Stimulated activated CD4-positive, alpha-beta T cell treated with anti-CD3 and anti-CD28 coated beads, Interleukin-1b, Interleukin-23, amount 100 ng/mL, for 4 hours (primary cell): ENCODE results near the gene MRGPRX3.
"Not testable (repeated sequence)": the region's sequence is repeated elsewhere in the genome, so short reads cannot be mapped to it uniquely, and the experiment has no call there.

Experiments used
- DNase-seq, 2 donors: peaks; one replicate each; pipeline ENCODE4 v3.0.0-alpha.2; 2020; ENCODE audit warnings: low read depth in 2 of 2

The MRGPRX3 gene

GRCh38 chr11:18132341-18132740 is at the start of gene MRGPRX3:
TSS of gene MRGPRX3 (plus strand) at chr11:18132571. CDS start at chr11:18137203, 4,632 bp downstream.
- no peak for DNase-seq

- DNase-seq = no peak
Observed at GRCh38 chr11:18088366-18088765, 44.0 kb upstream of the MRGPRX3 start.

DNA sequence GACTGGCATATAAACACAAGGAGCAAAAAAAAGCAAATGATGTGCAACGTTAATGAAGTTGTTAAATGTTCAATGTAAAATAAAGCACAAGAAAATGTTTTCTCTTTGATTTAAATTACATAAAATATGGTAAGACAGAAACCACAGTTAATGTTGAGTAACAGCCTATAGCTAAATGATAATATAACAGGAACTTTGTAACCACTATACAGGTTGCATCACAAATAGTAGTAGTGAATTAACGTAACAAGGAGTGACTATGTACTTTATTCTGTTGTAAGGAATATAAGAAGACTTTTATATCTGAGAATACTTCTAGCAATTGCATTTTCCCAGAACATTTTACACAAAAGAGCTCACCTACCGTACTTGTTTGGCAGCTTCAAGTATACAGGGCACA is 43.4 kb upstream of the MRGPRX3 start:
- DNase-seq = no peak

- DNase-seq = no peak
Observed at GRCh38 chr11:18091731-18092130, 40.6 kb upstream of the MRGPRX3 start.

GRCh38 chr11:18093959-18094358 is 38.4 kb upstream of the MRGPRX3 start:
- DNase-seq = no peak

GRCh38 chr11:18100926-18101656 is 31.3 kb upstream of the MRGPRX3 start:
- DNase-seq = no peak

DNA sequence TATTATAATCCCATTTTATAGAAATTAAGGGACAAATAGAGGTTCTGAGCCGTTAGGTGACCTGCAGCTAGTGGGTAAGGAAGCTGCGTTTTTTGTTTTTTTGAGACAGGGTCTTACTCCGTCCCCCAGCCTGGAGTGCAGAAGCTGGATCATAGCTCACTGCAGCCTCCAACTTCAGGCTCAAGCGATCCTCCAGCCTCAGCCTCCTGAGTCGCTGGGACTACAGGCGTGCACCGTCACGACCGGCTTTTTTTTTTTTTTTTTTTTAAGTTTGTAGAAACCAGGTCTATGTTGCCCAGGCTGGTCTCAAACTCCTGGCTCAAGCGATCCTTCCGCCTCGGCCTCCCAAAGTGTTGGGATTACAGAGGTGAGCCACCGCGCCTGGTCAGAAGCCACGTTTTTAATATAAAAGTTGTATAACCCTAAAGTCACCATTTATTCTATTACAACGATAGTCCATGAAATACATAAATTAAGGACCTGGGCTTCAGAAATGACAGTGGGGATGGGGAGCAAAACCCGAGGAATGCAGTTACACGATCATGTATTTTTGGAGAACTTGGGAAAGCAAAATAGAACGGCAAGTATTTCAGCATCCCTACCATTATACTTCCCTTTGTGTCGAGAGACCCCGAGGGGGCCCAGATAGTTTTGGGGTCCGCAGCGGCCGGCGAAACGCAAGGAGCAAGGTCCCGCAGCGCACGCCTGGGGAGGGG is 27.1 kb upstream of the MRGPRX3 start:
- no peak for DNase-seq

GRCh38 chr11:18105802-18106574 is 26.4 kb upstream of the MRGPRX3 start, which contains the start of gene SAAL1:
TSS of gene SAAL1 (minus strand) at chr11:18106082. CDS start at chr11:18106041, 41 bp downstream.
- peak; percentile 89 to 91 for DNase-seq

GRCh38 chr11:18106688-18107087 is 25.7 kb upstream of the MRGPRX3 start:
- DNase-seq = no peak

GRCh38 chr11:18108254-18108653 is 24.1 kb upstream of the MRGPRX3 start:
- DNase-seq = no peak

DNA sequence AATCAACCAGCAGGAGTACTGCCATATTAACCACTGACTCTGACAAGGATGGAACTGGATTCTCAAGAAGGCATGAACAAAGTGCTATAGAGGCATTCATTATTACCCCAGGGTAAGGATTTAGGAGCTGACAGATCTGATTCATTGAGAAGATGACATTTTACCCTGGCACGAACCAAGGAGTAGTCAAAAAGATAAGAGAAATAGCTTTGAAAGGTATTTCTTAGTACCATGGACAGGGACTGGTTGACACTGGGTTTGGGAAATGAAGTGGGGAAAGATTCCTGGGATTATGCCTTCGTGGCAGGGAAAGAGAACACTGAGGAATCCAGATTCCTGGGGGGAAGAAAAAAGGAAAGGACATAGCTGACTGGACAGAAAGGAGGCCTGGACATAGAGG is 21.4 kb upstream of the MRGPRX3 start:
- no peak for DNase-seq

DNA sequence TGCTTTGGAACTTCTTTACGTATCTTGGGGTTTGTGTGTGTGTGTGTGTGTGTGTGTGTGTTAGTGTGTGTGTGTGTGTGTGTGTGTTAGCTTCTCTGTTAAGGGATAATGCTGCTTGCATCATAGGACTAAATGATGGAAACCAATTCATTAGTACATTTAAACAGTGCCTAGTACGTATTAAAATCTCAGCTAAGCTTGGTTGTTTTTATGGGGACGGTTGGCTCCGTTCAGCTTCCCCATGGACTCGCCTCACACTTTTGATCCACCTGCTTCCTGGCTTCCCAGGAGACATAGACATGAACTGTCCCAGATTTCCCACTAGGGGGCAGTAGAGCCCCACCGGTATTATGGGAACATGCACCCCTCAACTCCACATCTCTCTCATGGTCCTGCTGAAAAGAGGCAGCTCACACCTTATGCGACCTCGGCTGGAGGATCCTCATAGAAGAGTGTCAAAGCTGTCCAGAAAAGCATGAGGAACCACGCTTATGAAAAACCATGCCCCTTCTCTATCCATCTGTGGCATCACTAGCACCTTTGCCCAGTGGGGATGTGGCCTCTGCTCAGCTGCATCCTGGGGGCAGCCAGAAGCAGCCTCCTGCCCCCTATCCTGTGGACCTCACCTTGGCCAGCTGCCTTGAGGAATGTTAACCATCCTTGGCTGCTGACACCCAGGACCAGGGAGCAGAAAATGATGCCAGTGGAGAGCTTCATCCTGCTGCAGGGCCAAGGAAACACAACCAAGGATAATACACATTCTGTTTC is 16.8 kb upstream of the MRGPRX3 start:
- peak; percentile 25 to 47 for DNase-seq

- not testable (repeated sequence) for DNase-seq
Observed at GRCh38 chr11:18121331-18121828, 11.0 kb upstream of the MRGPRX3 start.

DNA sequence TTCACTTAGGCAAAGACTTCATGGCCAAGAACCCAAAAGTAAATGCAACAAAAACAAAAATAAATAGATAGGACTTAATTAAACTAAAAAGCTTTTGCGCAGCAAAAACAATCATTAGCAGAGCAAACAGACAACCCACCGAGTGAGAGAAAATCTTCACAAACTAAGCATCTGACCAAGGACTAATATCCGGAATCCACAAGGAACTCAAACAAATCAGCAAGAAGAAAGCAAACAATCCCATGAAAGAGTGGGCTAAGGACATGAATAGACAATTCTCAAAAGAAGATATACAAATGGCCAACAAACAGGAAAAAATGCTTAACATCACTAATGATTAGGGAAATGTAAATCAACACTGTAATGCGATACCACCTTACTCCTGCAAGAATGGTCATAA is 1.3 kb upstream of the MRGPRX3 start:
- not testable (repeated sequence) for DNase-seq

GRCh38 chr11:18135308-18135707 is 2.9 kb downstream of the MRGPRX3 start:
- no peak for DNase-seq

DNA sequence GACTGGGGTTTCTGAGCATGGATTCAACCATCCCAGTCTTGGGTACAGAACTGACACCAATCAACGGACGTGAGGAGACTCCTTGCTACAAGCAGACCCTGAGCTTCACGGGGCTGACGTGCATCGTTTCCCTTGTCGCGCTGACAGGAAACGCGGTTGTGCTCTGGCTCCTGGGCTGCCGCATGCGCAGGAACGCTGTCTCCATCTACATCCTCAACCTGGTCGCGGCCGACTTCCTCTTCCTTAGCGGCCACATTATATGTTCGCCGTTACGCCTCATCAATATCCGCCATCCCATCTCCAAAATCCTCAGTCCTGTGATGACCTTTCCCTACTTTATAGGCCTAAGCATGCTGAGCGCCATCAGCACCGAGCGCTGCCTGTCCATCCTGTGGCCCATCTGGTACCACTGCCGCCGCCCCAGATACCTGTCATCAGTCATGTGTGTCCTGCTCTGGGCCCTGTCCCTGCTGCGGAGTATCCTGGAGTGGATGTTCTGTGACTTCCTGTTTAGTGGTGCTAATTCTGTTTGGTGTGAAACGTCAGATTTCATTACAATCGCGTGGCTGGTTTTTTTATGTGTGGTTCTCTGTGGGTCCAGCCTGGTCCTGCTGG is 4.9 kb downstream of the MRGPRX3 start:
- no peak for DNase-seq

DNA sequence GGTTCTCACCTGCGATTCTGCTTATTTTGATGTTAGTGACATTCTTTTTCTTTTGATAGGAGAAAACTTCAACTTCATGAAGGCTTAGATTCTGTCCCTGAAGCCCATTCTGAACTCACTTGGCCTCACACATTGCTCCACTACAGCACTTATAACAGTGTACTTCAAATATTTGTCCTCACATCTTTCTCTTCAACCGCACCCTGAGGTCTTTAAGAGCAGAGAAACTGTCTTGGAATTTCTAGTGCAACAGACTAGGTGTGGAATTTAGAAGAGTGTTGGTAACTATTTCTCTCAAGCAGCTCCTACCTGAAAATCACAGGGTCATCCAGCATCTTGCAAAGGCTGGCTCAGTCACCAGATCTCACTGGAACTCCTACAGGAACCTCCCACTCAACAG is 7.8 kb downstream of the MRGPRX3 start:
- no peak for DNase-seq

DNA sequence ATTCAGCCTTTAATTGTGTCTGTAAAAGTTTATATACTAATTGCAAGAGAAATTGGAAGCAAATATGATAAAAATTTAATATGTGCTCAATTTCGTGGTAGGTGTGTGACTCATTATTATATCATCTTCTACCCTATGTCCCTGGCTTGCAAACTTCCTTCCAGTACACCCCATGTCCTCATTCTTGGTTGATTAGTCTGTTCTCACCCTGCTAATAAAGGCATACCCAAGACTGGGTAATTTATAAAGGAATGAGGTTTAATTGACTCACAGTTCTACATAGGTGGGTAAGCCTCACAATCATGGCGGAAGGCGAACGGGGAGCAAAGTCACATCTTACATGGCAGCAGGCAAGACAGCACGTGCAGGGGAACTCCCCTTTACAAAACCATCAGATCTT is 11.9 kb downstream of the MRGPRX3 start:
- DNase-seq = no peak

DNA sequence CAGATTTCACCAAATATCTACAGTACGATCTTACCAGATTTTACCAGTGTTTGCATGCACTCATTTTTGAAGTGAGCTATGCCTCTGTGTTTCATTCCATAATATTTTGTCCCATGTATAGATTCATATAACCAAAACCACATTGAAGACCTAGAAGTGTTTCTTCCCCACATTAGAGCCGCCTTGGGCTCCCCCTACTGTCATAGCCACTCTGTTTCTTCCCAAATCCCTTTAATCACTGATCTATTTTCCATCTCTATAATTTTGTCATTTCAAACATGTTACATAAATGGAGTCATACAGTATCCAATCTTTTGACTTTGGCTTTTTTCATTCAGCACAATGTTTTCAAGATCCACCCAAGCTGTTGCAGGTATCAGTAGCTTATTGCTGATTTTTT is 12.7 kb downstream of the MRGPRX3 start:
- no peak for DNase-seq

- DNase-seq = no peak
Observed at GRCh38 chr11:18145837-18146236, 13.5 kb downstream of the MRGPRX3 start.

GRCh38 chr11:18151581-18151980 is 19.2 kb downstream of the MRGPRX3 start:
- no peak for DNase-seq
